Fibroblast of lung (primary cell): Measurements from ENCODE around the gene KCNMA1. TPM values are rescaled to one million over a fixed set of nuclear protein-coding genes. Genes with fewer than 3 reads are reported as not detected.

Experiments
- DNase-seq, 2 donors: peaks; one replicate each; pipeline versions ENCODE4 v3.0.0 to v3.0.0-alpha.2; 2010; ENCODE audit warnings: low read depth in 2 of 2
- H2AFZ ChIP-seq: 2 replicates; pipeline ENCODE4 v1.5.1; 2012; ENCODE audit warnings: low read length, control low read depth, inconsistent platforms
- H3K27ac ChIP-seq: 2 replicates; pipeline ENCODE4 v1.5.1; 2011; ENCODE audit warnings: low read length, control low read depth; ENCODE audit not compliant: insufficient read depth
- H3K27me3 ChIP-seq: 2 replicates; pipeline ENCODE4 v1.5.1; 2011; ENCODE audit warnings: mild to moderate bottlenecking, low read length; ENCODE audit not compliant: control insufficient read depth, insufficient read depth
- H3K36me3 ChIP-seq: 2 replicates; pipeline ENCODE4 v1.5.1; 2011; ENCODE audit warnings: low read length; ENCODE audit not compliant: control insufficient read depth, insufficient read depth
- H3K4me1 ChIP-seq: 2 replicates; pipeline ENCODE4 v1.5.1; 2011; ENCODE audit warnings: low read length; ENCODE audit not compliant: control insufficient read depth, insufficient read depth; ENCODE audit errors: extremely low read depth
- H3K4me2 ChIP-seq: 2 replicates; pipeline ENCODE4 v1.5.1; 2011; ENCODE audit warnings: low read length, control low read depth; ENCODE audit not compliant: insufficient read depth; ENCODE audit errors: extremely low read depth
- H3K4me3 ChIP-seq, 4 experiments: fragments of 200-600 bp in 1 of 4; sonication (generic) in 1 of 4; replicated peaks in 1 of 4; 2 replicates each; pipeline ENCODE4 v1.5.1; 2011 to 2016; ENCODE audit warnings: low read length in 4 of 4, low read depth in 3 of 4, mild to moderate bottlenecking in 3 of 4, control low read depth in 2 of 4, inconsistent platforms in 1 of 4, mixed read lengths in 1 of 4; ENCODE audit not compliant: insufficient read depth in 1 of 4; ENCODE audit errors: control extremely low read depth in 1 of 4
- H3K79me2 ChIP-seq: 2 replicates; pipeline ENCODE4 v1.5.1; 2012; ENCODE audit warnings: mild to moderate bottlenecking, low read length, inconsistent platforms; ENCODE audit not compliant: control insufficient read depth, insufficient read depth
- H3K9ac ChIP-seq: 2 replicates; pipeline ENCODE4 v1.5.1; 2011; ENCODE audit warnings: mild to moderate bottlenecking, low read length, control low read depth; ENCODE audit not compliant: insufficient read depth
- H3K9me3 ChIP-seq: 2 replicates; pipeline ENCODE4 v1.5.1; 2012; ENCODE audit warnings: low read depth, low read length; ENCODE audit not compliant: control insufficient read depth, insufficient read depth
- H4K20me1 ChIP-seq: 2 replicates; pipeline ENCODE4 v1.5.1; 2011; ENCODE audit warnings: low read length; ENCODE audit not compliant: control insufficient read depth, insufficient read depth; ENCODE audit errors: extremely low read depth
- CTCF ChIP-seq, 2 donors: IDR thresholded peaks in 1 of 2; conservative IDR thresholded peaks in 1 of 2; 1 replicate in 1 of 2; 2 replicates in 1 of 2; pipeline ENCODE4 v1.5.1; 2011 to 2012; ENCODE audit warnings: low read length in 2 of 2, control low read depth in 1 of 2, inconsistent platforms in 1 of 2, low read depth in 1 of 2, mild to moderate bottlenecking in 1 of 2
- EZH2 ChIP-seq: IDR thresholded peaks from 2 replicates; pipeline ENCODE4 v1.5.1; 2012; ENCODE audit warnings: low read length, control low read depth, mild to moderate bottlenecking; ENCODE audit errors: missing control alignments
- polyA plus RNA-seq, 2 donors: library from polyadenylated mRNA; depleted of rRNA in 1 of 2; stranded (reverse) in 1 of 2; unstranded in 1 of 2; fragments of >200 nt; gene quantifications; 2 replicates each; pipeline ENCODE4 v1.2.1, GENCODE V29; 2011 to 2012; ENCODE audit warnings: missing spikeins in 1 of 2
- total RNA-seq: library from RNA; depleted of rRNA; stranded (reverse); fragments of >200 nt; gene quantifications from 2 replicates; pipeline ENCODE4 v1.2.1, GENCODE V29; 2014

Gene KCNMA1
- total and polyA plus RNA-seq, 2 donors (not counting 1 experiment from before 2014, with no cell fraction given) = 31.0 to 138 TPM

- Histone ChIP-seq H3K9ac (no peak overlapping the region), H3K79me2 (no peaks in the 10 kb centered on the region), H3K27me3 (no peaks in the 10 kb centered on the region), H4K20me1 (no peaks in the 10 kb centered on the region), H3K4me3 (no peak overlapping the region), H2AFZ (no peak overlapping the region), H3K9me3 (no peaks in the 10 kb centered on the region), H3K36me3 (no peaks in the 10 kb centered on the region), H3K4me2 (no peak overlapping the region), H3K4me1 (no peaks in the 10 kb centered on the region), H3K27ac (no peak overlapping the region)
- no peak for DNase-seq
- no peak for TF ChIP-seq CTCF (conservative IDR thresholded peaks at IDR 0.05 in 1 of 2, IDR thresholded peaks at IDR 0.05 in 1 of 2; ENCODE audit: low read depth in 1 of 2, low read length in 2 of 2)
- TF ChIP-seq EZH2 = no peak
These were observed 502.1 kb downstream of the KCNMA1 start for GRCh38 chr10:77135555-77135954.

GRCh38 chr10:77131214-77131613 lies 506.4 kb downstream of the KCNMA1 start:
- no peak overlapping the region for H2AFZ ChIP-seq
- no peaks in the 10 kb centered on the region for H3K27me3 ChIP-seq
- H3K27ac ChIP-seq = no peak overlapping the region
- no peak overlapping the region for H3K9ac ChIP-seq
- peak; percentile 67 to 68 for DNase-seq
- TF ChIP-seq EZH2 (no peak), CTCF (conservative IDR thresholded peaks at IDR 0.05 in 1 of 2, IDR thresholded peaks at IDR 0.05 in 1 of 2; ENCODE audit: low read depth in 1 of 2, low read length in 2 of 2) (no peak)
- no peak overlapping the region for H3K4me3 ChIP-seq
- H3K36me3 ChIP-seq = no peaks in the 10 kb centered on the region
- H3K4me1 ChIP-seq = no peaks in the 10 kb centered on the region
- no peaks in the 10 kb centered on the region for H3K9me3 ChIP-seq
- H3K79me2 ChIP-seq = no peaks in the 10 kb centered on the region
- H3K4me2 ChIP-seq = no peak overlapping the region
- H4K20me1 ChIP-seq = no peaks in the 10 kb centered on the region

GRCh38 chr10:77127243-77127642 lies 510.4 kb downstream of the KCNMA1 start:
- Histone ChIP-seq H3K4me2 (no peak overlapping the region), H3K79me2 (no peaks in the 10 kb centered on the region), H2AFZ (no peak overlapping the region), H3K9ac (no peak overlapping the region), H3K9me3 (no peaks in the 10 kb centered on the region), H3K4me3 (no peak overlapping the region), H4K20me1 (no peaks in the 10 kb centered on the region), H3K27ac (no peak overlapping the region), H3K27me3 (no peaks in the 10 kb centered on the region), H3K36me3 (no peaks in the 10 kb centered on the region), H3K4me1 (no peaks in the 10 kb centered on the region)
- TF ChIP-seq EZH2 = no peak
- DNase-seq = no peak
